HS-27A (cell line): ENCODE results near the gene MAP7D2.
A peak's percentile ranks its signal among the peaks of the same experiment; 100 is the strongest.
"Not testable (repeated sequence)": the region's sequence is repeated elsewhere in the genome, so short reads cannot be mapped to it uniquely, and the experiment has no call there.

Experiments
- DNase-seq: peaks from one replicate; pipeline ENCODE4 v3.0.0-alpha.2; 2012; ENCODE audit warnings: low read depth, missing footprints

The MAP7D2 gene

GRCh38 chrX:20116577-20117240 is at the start of gene MAP7D2:
Gene MAP7D2, minus strand, starts transcription at chrX:20116907. Its CDS starts 28 bp downstream, at chrX:20116879.
- DNase-seq: no peak

DNA sequence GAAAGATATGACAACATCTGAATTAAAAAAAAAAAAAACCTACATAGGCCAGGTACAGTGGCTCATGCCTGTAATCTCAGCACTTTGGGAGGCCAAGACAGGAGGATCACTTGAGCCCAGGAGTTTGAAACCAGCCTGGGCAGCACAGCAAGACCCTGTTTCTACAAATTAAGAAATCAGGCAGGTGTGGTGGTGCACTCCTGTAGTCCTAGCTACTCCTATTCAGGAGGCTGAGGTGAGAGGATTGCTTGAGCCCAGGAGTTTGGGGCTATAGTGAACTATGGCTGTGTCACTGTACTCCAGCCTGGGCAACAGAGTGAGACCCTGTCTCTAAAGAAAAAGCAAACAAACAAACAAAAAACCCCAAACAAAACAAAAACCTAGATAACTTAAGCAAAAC is 45.8 kb upstream of the MAP7D2 start:
- DNase-seq: not testable (repeated sequence)

GRCh38 chrX:20159797-20160385 is 43.2 kb upstream of the MAP7D2 start:
- DNase-seq: no peak

DNA sequence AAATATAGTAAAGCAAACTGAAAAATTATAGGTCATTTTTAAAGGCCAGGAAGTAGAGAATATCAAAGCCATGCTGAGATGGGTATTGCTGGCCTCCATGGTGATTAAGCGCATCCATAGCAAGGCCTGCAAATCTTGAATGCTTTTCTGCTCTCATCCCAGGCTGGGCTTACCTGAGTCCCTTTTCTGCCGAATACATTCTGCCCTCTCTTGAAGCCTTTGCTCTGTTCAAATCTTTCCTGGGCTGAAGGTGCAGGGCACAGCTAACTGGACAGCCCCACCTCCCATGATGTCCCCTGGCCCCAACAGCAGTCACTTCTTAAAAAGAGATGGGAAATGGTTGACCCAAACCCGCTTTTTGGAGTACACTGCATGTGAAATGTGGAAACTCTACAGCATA is 35.0 kb upstream of the MAP7D2 start:
- no peak for DNase-seq

DNA sequence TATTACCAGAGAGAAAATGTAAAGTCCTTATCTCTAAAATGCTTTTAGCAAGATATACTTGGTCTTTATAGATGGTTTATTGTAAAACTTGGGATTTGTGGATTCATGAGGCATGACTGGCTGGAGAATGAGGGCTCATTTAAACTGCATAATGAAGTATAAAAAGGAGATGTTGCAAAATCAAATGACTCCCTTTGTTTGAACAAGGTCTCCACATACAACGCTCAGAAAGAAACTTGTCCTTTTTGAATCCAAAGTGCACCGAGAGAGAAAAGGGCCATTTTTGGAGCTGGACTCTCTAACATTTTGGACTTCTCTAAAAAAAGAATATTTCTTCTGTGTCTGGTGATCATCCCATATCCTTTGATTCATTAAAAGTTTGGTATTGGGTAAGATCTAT is 32.6 kb upstream of the MAP7D2 start:
- DNase-seq: no peak

DNA sequence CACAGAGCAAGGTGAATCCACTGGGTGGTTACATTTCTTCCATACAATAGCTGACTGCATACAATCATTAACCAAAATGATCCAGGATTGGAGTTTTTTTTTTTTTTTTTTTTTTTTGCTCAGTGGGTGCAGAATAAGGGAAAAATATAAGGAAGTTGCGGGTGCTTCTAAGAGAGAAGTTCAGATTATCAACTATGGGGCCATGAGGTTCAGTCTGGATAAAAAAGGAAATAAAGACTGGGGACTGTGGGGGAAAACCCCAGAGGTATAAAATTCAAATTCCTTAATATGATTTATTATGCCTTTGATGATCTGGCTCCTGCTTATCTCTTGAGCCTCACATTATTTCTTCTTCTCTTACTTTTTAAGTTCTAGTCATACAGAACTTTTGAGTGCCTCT is 30.9 kb upstream of the MAP7D2 start:
- DNase-seq: no peak

DNA sequence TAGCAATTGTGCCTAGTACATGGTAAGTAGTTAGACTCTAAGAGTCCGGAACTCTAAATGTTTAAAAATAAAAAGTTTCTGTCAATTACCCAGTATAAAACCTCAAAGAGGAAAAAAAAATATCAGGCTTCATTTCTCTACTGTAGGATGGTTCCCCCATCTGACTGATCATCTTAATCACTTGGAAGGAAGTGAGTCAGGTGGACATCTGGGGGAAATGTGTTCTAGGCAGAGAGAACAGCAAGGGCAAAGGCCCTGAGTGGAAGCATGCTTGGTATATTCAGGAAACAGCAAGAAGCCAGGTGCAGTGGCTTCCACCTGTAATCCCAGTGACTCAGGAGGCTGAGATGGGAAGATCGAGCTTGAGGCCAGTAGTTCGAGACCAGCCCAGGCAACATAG is 27.8 kb upstream of the MAP7D2 start:
- DNase-seq: no peak

GRCh38 chrX:20143561-20143960 is 26.9 kb upstream of the MAP7D2 start:
- DNase-seq: no peak

- no peak for DNase-seq
These were observed 26.4 kb upstream of the MAP7D2 start for GRCh38 chrX:20143111-20143510.

- peak; percentile 76 for DNase-seq
These were observed 24.8 kb upstream of the MAP7D2 start, which contains the start of gene EIF1AX for GRCh38 chrX:20141281-20142220. Gene EIF1AX, minus strand, starts transcription at chrX:20141838. Its CDS starts 198 bp downstream, at chrX:20141640.

DNA sequence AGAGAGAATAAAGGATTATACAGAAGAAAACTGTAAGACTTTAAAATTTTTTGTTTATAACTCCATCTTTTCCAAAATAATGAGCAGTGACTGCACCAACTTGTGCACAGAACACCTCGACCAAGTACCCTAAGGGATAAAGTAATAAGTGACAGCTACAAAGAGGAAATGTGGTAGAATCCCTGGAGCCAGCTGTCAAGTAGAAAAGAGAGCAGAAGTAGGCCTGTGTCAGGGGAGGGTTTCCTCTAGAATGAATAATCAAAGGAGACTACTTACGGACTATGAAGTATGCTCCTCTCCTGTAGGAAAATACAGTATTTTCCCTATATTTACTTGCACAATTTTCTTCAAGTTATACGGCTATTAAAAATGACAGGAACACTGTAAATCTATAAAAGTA is 23.7 kb upstream of the MAP7D2 start:
- DNase-seq: no peak

- no peak for DNase-seq
These were observed 23.3 kb upstream of the MAP7D2 start for GRCh38 chrX:20139966-20140365.

GRCh38 chrX:20135944-20136343 is 19.2 kb upstream of the MAP7D2 start:
- no peak for DNase-seq

- DNase-seq: no peak
These were observed 16.0 kb upstream of the MAP7D2 start for GRCh38 chrX:20132666-20133065.

DNA sequence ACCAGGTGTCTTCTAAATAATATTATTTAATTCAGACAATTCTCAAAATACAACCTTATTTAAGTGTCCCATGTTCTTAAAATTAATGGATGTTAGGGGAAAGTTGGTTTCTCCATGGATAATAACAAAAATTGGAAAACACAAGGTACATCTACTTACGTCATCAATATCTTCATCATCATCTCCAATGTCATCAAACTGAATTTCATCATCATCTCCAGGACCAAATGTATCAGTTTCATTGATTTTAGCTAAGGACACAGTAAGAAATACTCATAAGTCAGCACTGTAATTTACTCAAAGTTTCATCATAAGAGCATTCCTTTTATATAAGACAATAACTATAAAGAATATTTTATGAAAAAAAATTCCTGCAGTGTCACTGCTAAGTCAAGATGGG is 13.7 kb upstream of the MAP7D2 start:
- DNase-seq: no peak

DNA sequence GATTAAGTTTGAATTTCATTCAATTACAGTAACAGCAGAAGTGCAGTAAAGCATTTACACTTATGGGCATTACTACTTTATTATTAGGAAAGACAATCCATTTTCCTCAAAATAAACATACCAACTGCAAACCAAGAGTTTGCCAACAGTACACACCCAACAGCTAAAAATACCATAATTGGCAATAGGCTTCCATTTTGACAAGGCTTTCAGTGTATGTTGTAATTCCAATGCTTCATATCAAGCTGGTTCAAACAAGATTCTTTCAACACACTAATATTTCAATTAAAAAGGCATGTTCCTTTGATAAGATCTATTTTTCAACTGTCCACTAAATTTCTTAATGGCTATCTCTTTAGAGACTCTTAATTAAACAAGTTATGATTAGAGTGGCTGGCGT is 12.8 kb upstream of the MAP7D2 start:
- no peak for DNase-seq

DNA sequence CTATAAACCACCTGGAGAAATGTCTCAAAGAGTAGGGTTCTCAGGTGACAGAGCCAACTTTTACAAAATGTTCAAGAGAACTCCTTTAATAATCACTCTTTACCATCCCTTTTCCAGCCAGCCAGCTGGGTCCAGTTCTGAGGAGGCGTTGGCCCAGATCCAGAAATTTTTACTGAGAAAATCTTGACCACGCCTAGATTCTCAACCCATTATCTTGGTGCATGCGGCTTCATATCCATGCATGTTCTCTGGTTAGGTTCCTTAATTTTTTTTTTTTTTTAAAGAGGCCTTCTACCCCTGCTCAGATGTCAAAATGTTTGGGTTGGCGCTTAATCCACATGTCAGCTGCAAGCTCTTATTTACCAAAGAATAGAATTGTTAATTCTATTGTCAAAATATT is 12.0 kb upstream of the MAP7D2 start:
- no peak for DNase-seq

- DNase-seq: not testable (repeated sequence)
These were observed 10.7 kb upstream of the MAP7D2 start for GRCh38 chrX:20127440-20127839.

DNA sequence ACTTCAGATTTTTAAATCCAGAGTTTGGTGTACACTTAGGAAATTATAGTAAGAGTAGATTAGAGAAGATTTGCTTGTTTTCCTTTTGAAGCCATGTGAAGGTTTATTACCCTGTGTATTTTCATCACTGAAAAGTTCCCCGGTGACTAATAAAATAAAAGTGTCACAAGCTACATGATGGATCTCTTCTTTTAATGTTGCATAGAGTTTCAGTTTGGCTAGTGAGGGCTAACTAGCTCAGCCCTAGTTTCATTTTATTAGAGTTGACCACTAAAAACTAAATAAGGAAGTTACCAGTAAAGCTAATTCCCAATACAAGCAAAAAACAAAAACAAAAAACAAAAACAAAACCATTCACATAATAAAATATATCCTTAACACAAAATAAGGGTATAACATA is 10.1 kb upstream of the MAP7D2 start:
- not testable (repeated sequence) for DNase-seq

- DNase-seq: no peak
These were observed 8.3 kb upstream of the MAP7D2 start for GRCh38 chrX:20124964-20125363.

GRCh38 chrX:20118065-20118824 is 1.5 kb upstream of the MAP7D2 start:
- no peak for DNase-seq

DNA sequence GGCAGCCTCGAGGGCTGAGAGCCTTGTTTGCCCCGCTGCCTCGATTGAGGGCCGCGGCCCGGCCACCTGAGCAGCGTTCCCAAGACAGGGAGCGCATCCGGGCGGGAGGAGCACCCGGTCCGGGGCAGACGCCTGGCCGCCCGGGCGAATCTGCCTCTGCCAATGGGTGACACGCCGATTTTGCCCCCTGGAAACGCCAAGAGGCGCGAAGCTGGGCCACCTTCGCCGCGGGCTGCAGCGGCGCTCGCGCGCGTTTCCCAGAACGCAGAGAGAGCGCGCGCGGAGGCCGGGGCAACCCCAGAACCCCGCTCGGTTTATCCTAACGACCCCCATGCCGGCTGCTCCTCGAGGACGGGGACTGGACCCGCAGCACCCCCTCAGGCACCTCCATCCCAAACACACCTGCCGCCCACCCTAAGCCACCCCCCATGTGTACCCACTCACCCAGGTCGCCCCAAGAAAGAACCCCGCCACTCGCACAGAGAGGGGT is 575 bp downstream of the MAP7D2 start:
- no peak for DNase-seq
